HG03575 (cell line): Measurements from ENCODE around the gene SMARCD2.
"Not testable (repeated sequence)": the region's sequence is repeated elsewhere in the genome, so short reads cannot be mapped to it uniquely, and the experiment has no call there.

Source experiments
- ATAC-seq: cut with Tn5 transposase; IDR thresholded peaks from one replicate; pipeline ENCODE4 v1.9.1; 2021; ENCODE audit not compliant: unreplicated experiment, insufficient number of reproducible peaks, low FRiP score; ENCODE audit errors: extremely low read depth

SMARCD2 gene

GRCh38 chr17:63819585-63820537, 22.6 kb downstream of the SMARCD2 start:
- no peak for ATAC-seq

- ATAC-seq: no peak
Measured at GRCh38 chr17:63819131-63819530, 23.4 kb downstream of the SMARCD2 start.

GRCh38 chr17:63817736-63818385, 24.6 kb downstream of the SMARCD2 start:
- no peak for ATAC-seq

GRCh38 chr17:63816669-63817068, 25.8 kb downstream of the SMARCD2 start:
- ATAC-seq: no peak

GRCh38 chr17:63816123-63816522, 26.4 kb downstream of the SMARCD2 start:
- no peak for ATAC-seq

- no peak for ATAC-seq
Measured at GRCh38 chr17:63809970-63810369, 32.5 kb downstream of the SMARCD2 start.

GRCh38 chr17:63805591-63805990, 36.9 kb downstream of the SMARCD2 start:
- ATAC-seq: no peak

GRCh38 chr17:63804328-63804727, 38.2 kb downstream of the SMARCD2 start:
- ATAC-seq: no peak

- no peak for ATAC-seq
Measured at GRCh38 chr17:63800783-63801182, 41.7 kb downstream of the SMARCD2 start.

GRCh38 chr17:63798572-63799106, 43.8 kb downstream of the SMARCD2 start:
- ATAC-seq: no peak

- not testable (repeated sequence) for ATAC-seq
Measured at GRCh38 chr17:63796375-63796774, 46.1 kb downstream of the SMARCD2 start.

- no peak for ATAC-seq
Measured at GRCh38 chr17:63792055-63792729, 50.3 kb downstream of the SMARCD2 start.

- ATAC-seq: no peak
Measured at GRCh38 chr17:63790057-63790456, 52.4 kb downstream of the SMARCD2 start.

GRCh38 chr17:63786971-63787711, 55.3 kb downstream of the SMARCD2 start:
- ATAC-seq: no peak

GRCh38 chr17:63786117-63786516, 56.4 kb downstream of the SMARCD2 start:
- ATAC-seq: no peak

GRCh38 chr17:63785556-63785955, 56.9 kb downstream of the SMARCD2 start:
- ATAC-seq: no peak

GRCh38 chr17:63783522-63783921, 59.0 kb downstream of the SMARCD2 start:
- ATAC-seq: no peak
